Mesendoderm (in vitro differentiated cells): ENCODE measurements around the gene IFNGR2.
"Not testable (repeated sequence)": the region's sequence is repeated elsewhere in the genome, so short reads cannot be mapped to it uniquely, and the experiment has no call there.

Experiments used
- DNase-seq: peaks from one replicate; pipeline ENCODE4 v3.0.0; 2013
- H2AK5ac ChIP-seq: 2 replicates; pipeline ENCODE4 v1.6.1; 2013; ENCODE audit warnings: low read length, inconsistent platforms
- H2BK120ac ChIP-seq: 2 replicates; pipeline ENCODE4 v1.6.1; 2013; ENCODE audit warnings: low read depth, mild to moderate bottlenecking, low read length, moderate library complexity, mixed read lengths
- H2BK15ac ChIP-seq: replicated peaks from 2 replicates; pipeline ENCODE4 v1.6.1; 2013; ENCODE audit warnings: low read depth, mild to moderate bottlenecking, moderate library complexity
- H2BK5ac ChIP-seq: 2 replicates; pipeline ENCODE4 v1.6.1; 2013; ENCODE audit warnings: low read length, inconsistent platforms
- H3K18ac ChIP-seq: 2 replicates; pipeline ENCODE4 v1.6.1; 2013; ENCODE audit warnings: mild to moderate bottlenecking, low read length, mixed read lengths
- H3K23ac ChIP-seq: one replicate; pipeline ENCODE4 v1.6.1; 2013; ENCODE audit warnings: low read length
- H3K27ac ChIP-seq: 2 replicates; pipeline ENCODE4 v1.5.1; 2013; ENCODE audit warnings: low read depth, mild to moderate bottlenecking, inconsistent platforms, low read length, moderate library complexity
- H3K27me3 ChIP-seq: 2 replicates; pipeline ENCODE4 v1.6.1; 2013; ENCODE audit warnings: low read length, control low read depth, mild to moderate bottlenecking, inconsistent platforms; ENCODE audit not compliant: insufficient read depth, poor library complexity
- H3K36me3 ChIP-seq: 2 replicates; pipeline ENCODE4 v1.6.1; 2013; ENCODE audit warnings: low read length, inconsistent platforms; ENCODE audit not compliant: control insufficient read depth, insufficient read depth
- H3K4ac ChIP-seq: one replicate; pipeline ENCODE4 v1.6.1; 2013; ENCODE audit warnings: low read depth, mild to moderate bottlenecking, low read length, moderate library complexity
- H3K4me1 ChIP-seq: 2 replicates; pipeline ENCODE4 v1.6.1; 2013; ENCODE audit warnings: low read depth, low read length, inconsistent platforms; ENCODE audit not compliant: control insufficient read depth
- H3K4me2 ChIP-seq: 2 replicates; pipeline ENCODE4 v1.6.1; 2013; ENCODE audit warnings: low read length
- H3K4me3 ChIP-seq: 2 replicates; pipeline ENCODE4 v1.5.1; 2013; ENCODE audit warnings: mild to moderate bottlenecking, low read length
- H3K56ac ChIP-seq: one replicate; pipeline ENCODE4 v1.6.1; 2013; ENCODE audit warnings: low read length
- H3K79me1 ChIP-seq: 2 replicates; pipeline ENCODE4 v1.6.1; 2013; ENCODE audit warnings: low read length, inconsistent platforms
- H3K79me2 ChIP-seq: 2 replicates; pipeline ENCODE4 v1.6.1; 2013; ENCODE audit warnings: mild to moderate bottlenecking, low read length; ENCODE audit not compliant: control insufficient read depth, insufficient read depth
- H3K9ac ChIP-seq: 2 replicates; pipeline ENCODE4 v1.6.1; 2013; ENCODE audit warnings: low read length, inconsistent platforms
- H4K5ac ChIP-seq: one replicate; pipeline ENCODE4 v1.6.1; 2013; ENCODE audit warnings: low read length
- H4K8ac ChIP-seq: one replicate; pipeline ENCODE4 v1.6.1; 2013; ENCODE audit warnings: low read depth, mild to moderate bottlenecking, control low read depth, low read length, moderate library complexity
- WGBS: extraction: QIAGEN DNeasy Blood & Tissue Kit; methylation state at CpG from one replicate; pipeline ENCODE4 v1.1.7; 2013; ENCODE audit warnings: low lambda C conversion rate, missing lambda C conversion rate; ENCODE audit not compliant: insufficient coverage; ENCODE audit errors: extremely low coverage; 5-methylcytosine and 5-hydroxymethylcytosine counted together

The IFNGR2 gene

DNA sequence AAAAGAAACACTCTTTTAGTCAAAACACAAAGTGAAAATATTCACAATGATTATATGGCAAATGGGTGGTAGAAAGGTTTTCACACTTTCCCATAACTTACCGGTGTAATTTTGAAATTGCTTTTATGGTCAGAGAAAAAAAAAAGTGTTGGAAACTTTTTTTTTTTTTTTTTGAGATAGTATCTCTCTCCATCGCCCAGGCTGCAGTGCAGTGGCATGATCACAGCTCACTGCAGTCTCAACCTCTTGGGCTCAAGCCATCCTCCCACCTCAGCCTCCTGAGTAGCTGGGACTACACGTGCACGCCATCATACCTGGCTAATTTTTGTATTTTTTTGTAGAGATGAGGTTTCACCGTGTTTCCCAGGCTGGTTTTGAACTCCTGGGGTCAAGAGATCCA lies 3.3 kb downstream of the IFNGR2 start:
- H3K18ac ChIP-seq: no peak overlapping the region
- H4K8ac ChIP-seq: no peak overlapping the region
- no peak overlapping the region for H3K27ac ChIP-seq
- no peaks in the 10 kb centered on the region for H3K27me3 ChIP-seq
- peaks cover 17% of the 10 kb centered on the region for H3K79me1 ChIP-seq
- H3K36me3 ChIP-seq: no peaks in the 10 kb centered on the region
- H2BK15ac ChIP-seq: no peak overlapping the region
- H2AK5ac ChIP-seq: no peak overlapping the region
- no peak for DNase-seq
- no peak overlapping the region for H3K4me2 ChIP-seq
- no peak overlapping the region for H3K56ac ChIP-seq
- no peak overlapping the region for H3K4me3 ChIP-seq
- no peak overlapping the region for H4K5ac ChIP-seq
- H3K4me1 ChIP-seq: peaks cover 2% of the 10 kb centered on the region
- WGBS: no CpG with 5 or more reads among the region's 5 CpGs
- H3K23ac ChIP-seq: no peak overlapping the region
- no peak overlapping the region for H2BK120ac ChIP-seq
- H3K9ac ChIP-seq: no peak overlapping the region
- H2BK5ac ChIP-seq: no peak overlapping the region
- no peak overlapping the region for H3K4ac ChIP-seq
- peaks cover 33% of the 10 kb centered on the region for H3K79me2 ChIP-seq

DNA sequence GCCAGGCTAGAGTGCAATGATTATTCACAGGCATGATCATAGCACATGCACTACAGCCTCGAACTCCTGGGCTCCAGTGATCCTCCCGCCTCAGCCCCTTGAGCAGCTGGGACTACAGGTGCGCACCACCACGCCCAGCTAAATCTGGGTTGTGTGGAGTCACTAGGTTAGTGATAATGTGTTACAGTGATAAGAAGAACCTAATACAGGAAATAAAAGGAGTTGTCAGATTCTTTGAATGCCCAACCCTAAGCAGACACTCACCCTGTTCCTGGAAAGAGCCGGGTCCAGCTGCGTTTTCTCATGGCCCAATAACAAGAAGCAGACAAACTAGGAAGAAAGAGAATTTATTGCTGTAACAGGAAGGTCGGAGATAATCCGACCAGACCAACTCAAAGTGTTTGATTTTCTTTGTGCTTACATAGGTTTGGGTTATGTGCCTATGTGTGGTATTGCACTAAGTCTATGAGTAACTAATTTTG lies 8.8 kb downstream of the IFNGR2 start:
- Histone ChIP-seq H3K36me3 (peaks cover 3% of the 10 kb centered on the region), H3K23ac (no peak overlapping the region), H3K4me2 (no peak overlapping the region), H4K8ac (no peak overlapping the region), H2BK120ac (no peak overlapping the region), H3K27ac (no peak overlapping the region), H3K27me3 (no peaks in the 10 kb centered on the region), H2AK5ac (no peak overlapping the region), H3K79me2 (peaks cover 18% of the 10 kb centered on the region), H2BK15ac (no peak overlapping the region), H4K5ac (no peak overlapping the region), H3K56ac (no peak overlapping the region), H3K4me3 (no peak overlapping the region), H3K4me1 (peaks cover 7% of the 10 kb centered on the region), H2BK5ac (no peak overlapping the region), H3K9ac (no peak overlapping the region), H3K18ac (no peak overlapping the region), H3K4ac (no peak overlapping the region), H3K79me1 (peaks cover 22% of the 10 kb centered on the region)
- no CpG with 5 or more reads among the region's 8 CpGs for WGBS
- DNase-seq: no peak

DNA sequence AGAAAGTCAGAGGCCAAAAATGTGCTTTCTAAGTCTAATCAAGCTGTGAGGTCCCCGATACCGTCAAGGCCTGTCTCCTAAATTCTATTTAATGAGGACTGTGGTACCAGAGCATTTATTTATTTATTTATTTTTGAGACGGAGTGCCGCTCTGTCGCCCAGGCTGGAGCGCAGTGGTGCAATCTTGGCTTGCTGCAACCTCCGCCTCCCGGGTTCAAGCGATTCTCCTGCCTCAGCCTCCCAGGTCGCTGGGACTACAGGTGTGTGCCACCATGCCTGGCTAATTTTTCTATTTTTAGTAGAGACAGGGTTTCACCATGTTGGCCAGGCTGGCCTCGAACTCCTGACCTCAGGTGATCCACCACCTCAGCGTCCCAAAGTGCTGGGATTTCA lies 9.2 kb downstream of the IFNGR2 start:
- H3K18ac ChIP-seq, H4K5ac ChIP-seq, H3K36me3 ChIP-seq, H3K9ac ChIP-seq, H3K4ac ChIP-seq, H3K23ac ChIP-seq, H2BK120ac ChIP-seq, H2BK15ac ChIP-seq, H3K56ac ChIP-seq, H2AK5ac ChIP-seq, H3K4me3 ChIP-seq, H3K4me1 ChIP-seq, H4K8ac ChIP-seq, H3K27me3 ChIP-seq, H3K27ac ChIP-seq, H2BK5ac ChIP-seq, H3K4me2 ChIP-seq, DNase-seq: not testable (repeated sequence)
- WGBS: no CpG with 5 or more reads among the region's 12 CpGs
- peaks cover 20% of the 10 kb centered on the region for H3K79me1 ChIP-seq
- H3K79me2 ChIP-seq: peaks cover 16% of the 10 kb centered on the region

DNA sequence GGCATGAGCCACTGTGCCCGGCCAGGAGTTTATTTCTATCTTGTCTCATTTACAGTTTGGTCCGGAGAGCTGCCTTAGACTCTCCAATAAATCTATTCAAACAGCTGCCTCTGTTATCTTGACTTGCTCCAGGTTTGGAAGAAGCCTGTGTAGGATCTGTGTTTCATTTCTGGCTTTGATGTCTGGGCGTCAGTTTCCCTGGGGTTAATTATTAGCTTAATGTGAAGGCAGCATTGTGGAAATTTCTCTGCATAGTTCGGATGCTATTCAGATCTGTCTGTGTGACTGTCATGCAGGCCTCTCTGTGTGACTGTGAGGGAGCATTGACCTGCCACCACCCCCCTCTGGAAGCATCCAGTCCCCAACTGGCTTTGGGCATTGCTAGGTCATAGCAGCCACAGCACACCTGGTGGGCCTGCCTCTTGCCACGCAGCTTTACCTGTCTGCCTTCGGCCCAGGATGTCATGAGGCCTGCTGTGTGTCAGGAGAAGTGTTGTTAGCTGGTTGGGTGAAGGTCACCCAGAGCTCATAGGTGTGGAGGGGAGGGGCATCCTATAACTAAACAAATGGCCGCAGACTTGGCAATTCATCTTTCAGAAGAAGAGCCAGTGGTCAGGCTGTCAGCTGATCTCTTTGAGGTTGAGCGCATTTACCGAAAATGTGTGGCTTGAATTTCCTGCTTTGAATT lies 9.8 kb downstream of the IFNGR2 start:
- H3K79me1 ChIP-seq: peaks cover 20% of the 10 kb centered on the region
- H3K4me1 ChIP-seq: peaks cover 7% of the 10 kb centered on the region
- H4K5ac ChIP-seq: no peak overlapping the region
- H3K4me3 ChIP-seq: no peak overlapping the region
- H3K79me2 ChIP-seq: peaks cover 16% of the 10 kb centered on the region
- H4K8ac ChIP-seq: no peak overlapping the region
- no peaks in the 10 kb centered on the region for H3K27me3 ChIP-seq
- no peak overlapping the region for H2BK15ac ChIP-seq
- H3K23ac ChIP-seq: no peak overlapping the region
- H3K4ac ChIP-seq: no peak overlapping the region
- no CpG with 5 or more reads among the region's 9 CpGs for WGBS
- peaks cover 3% of the 10 kb centered on the region for H3K36me3 ChIP-seq
- H3K18ac ChIP-seq: no peak overlapping the region
- H3K4me2 ChIP-seq: no peak overlapping the region
- H2BK5ac ChIP-seq: no peak overlapping the region
- H3K56ac ChIP-seq: no peak overlapping the region
- peak; percentile 64 for DNase-seq
- no peak overlapping the region for H2BK120ac ChIP-seq
- no peak overlapping the region for H2AK5ac ChIP-seq
- H3K9ac ChIP-seq: no peak overlapping the region
- H3K27ac ChIP-seq: peak overlapping the region; percentile 10

DNA sequence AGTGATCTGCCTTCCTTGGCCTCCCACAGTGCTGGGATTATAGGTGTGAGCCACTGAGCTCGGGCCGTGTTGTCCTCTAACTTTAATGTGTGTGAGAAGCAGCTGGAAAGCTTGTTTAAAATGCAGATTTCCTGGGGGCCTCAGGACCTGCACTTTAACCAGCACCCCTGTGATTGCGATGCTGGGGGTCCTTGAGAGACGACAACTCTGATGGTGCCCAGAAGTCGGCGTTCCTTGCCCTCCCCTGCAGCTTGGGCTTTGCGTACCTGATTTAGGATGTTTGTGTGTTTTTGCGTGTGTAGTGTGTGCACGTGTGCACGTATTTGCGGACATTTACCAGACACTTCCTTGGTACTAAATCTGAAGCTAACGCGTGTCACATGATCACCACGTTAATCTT lies 10.9 kb downstream of the IFNGR2 start:
- H3K27ac ChIP-seq: no peak overlapping the region
- no CpG with 5 or more reads among the region's 14 CpGs for WGBS
- H3K79me2 ChIP-seq: peaks cover 16% of the 10 kb centered on the region
- no peak overlapping the region for H3K56ac ChIP-seq
- no peak overlapping the region for H3K23ac ChIP-seq
- no peak overlapping the region for H2BK15ac ChIP-seq
- peaks cover 20% of the 10 kb centered on the region for H3K79me1 ChIP-seq
- no peak overlapping the region for H3K4me3 ChIP-seq
- H3K18ac ChIP-seq: no peak overlapping the region
- H2BK120ac ChIP-seq: no peak overlapping the region
- no peak overlapping the region for H2BK5ac ChIP-seq
- peaks cover 3% of the 10 kb centered on the region for H3K36me3 ChIP-seq
- H4K5ac ChIP-seq: no peak overlapping the region
- H3K4ac ChIP-seq: no peak overlapping the region
- no peak for DNase-seq
- no peak overlapping the region for H2AK5ac ChIP-seq
- H3K9ac ChIP-seq: no peak overlapping the region
- H4K8ac ChIP-seq: no peak overlapping the region
- H3K4me2 ChIP-seq: no peak overlapping the region
- H3K27me3 ChIP-seq: no peaks in the 10 kb centered on the region
- H3K4me1 ChIP-seq: peaks cover 7% of the 10 kb centered on the region

DNA sequence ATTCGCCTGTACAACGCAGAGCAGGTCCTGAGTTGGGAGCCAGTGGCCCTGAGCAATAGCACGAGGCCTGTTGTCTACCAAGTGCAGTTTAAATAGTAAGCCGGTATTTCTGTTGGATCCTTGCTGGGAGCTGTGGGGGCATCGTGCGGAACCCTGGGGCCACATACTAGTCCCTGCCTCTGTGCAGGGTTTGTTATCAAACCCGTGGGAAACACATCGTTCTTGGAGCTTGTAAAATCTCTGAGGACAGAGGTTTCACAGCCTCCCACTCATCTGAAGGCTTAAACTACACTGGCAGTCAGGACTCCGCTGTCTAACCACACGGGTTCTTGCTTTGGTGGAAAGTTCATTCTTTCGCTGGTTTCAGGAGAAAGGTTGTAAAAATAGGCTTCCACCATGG lies 11.7 kb downstream of the IFNGR2 start:
- Histone ChIP-seq H2BK15ac (no peak overlapping the region), H4K8ac (no peak overlapping the region), H2BK120ac (no peak overlapping the region), H3K27ac (no peak overlapping the region), H2AK5ac (no peak overlapping the region), H3K4me3 (no peak overlapping the region), H3K4me1 (peaks cover 7% of the 10 kb centered on the region), H3K9ac (no peak overlapping the region), H3K79me2 (peaks cover 11% of the 10 kb centered on the region), H3K18ac (no peak overlapping the region), H3K23ac (no peak overlapping the region), H3K56ac (no peak overlapping the region), H3K4me2 (no peak overlapping the region), H3K36me3 (peaks cover 3% of the 10 kb centered on the region), H3K4ac (no peak overlapping the region), H3K79me1 (peaks cover 20% of the 10 kb centered on the region), H3K27me3 (no peaks in the 10 kb centered on the region), H2BK5ac (no peak overlapping the region), H4K5ac (no peak overlapping the region)
- DNase-seq: no peak
- no CpG with 5 or more reads among the region's 11 CpGs for WGBS
